HL-60 (cell line): ENCODE measurements around the gene CMBL.

Experiments
- DNase-seq, 2 experiments: peaks; one replicate each; pipeline ENCODE4 v3.0.0-alpha.2; 2010 to 2020; ENCODE audit warnings: low read depth in 1 of 2, low spot score in 1 of 2
- H3K27ac ChIP-seq: fragments of 250-450 bp; sonication (Bioruptor Pico); replicated peaks from 2 replicates; pipeline ENCODE4 v1.5.1; 2020; ENCODE audit warnings: mild to moderate bottlenecking, moderate library complexity
- H3K27me3 ChIP-seq: fragments of 250-450 bp; sonication (Bioruptor Pico); 2 replicates; pipeline ENCODE4 v1.5.1; 2021; ENCODE audit warnings: mild to moderate bottlenecking, moderate library complexity; ENCODE audit not compliant: insufficient read depth, poor library complexity, severe bottlenecking
- H3K4me3 ChIP-seq: replicated peaks from 2 replicates; pipeline ENCODE4 v1.5.1; 2011; ENCODE audit warnings: mild to moderate bottlenecking, control low read depth, low read length; ENCODE audit not compliant: insufficient read depth
- CTCF ChIP-seq: IDR thresholded peaks from one replicate; pipeline ENCODE4 v1.5.1; 2011; ENCODE audit warnings: low read length, control low read depth, inconsistent platforms; ENCODE audit not compliant: insufficient read depth
- GABPA ChIP-seq: IDR thresholded peaks from 2 replicates; pipeline ENCODE4 v1.6.1; 2012; ENCODE audit warnings: low read depth
- POLR2AphosphoS5 ChIP-seq: IDR thresholded peaks from 2 replicates; pipeline ENCODE4 v1.6.1; 2012; ENCODE audit warnings: low read depth
- SPI1 ChIP-seq: IDR thresholded peaks from 2 replicates; pipeline ENCODE4 v1.6.1; 2012; ENCODE audit warnings: low read depth, mild to moderate bottlenecking, borderline replicate concordance
- TF ChIP-seq, protein P1 (sequence below): IDR thresholded peaks from 2 replicates; pipeline ENCODE4 v1.6.1; 2012; ENCODE audit warnings: low read depth; ENCODE audit not compliant: insufficient replicate concordance

The CMBL gene

DNA sequence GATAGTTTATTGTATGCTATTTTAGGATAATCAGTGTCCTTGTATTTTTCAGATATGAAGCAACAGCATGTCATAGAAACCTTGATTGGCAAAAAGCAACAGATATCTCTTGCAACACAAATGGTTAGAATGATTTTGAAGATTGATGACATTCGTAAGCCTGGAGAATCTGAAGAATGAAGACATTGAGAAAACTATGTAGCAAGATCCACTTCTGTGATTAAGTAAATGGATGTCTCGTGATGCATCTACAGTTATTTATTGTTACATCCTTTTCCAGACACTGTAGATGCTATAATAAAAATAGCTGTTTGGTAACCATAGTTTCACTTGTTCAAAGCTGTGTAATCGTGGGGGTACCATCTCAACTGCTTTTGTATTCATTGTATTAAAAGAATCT, 43.1 kb downstream of the CMBL start:
- no peak overlapping the region for H3K27ac ChIP-seq
- H3K4me3 ChIP-seq, result no peak overlapping the region
- DNase-seq, result peak in 1 of 2 experiments; percentile 36
- TF ChIP-seq SPI1 (no peak), GABPA (no peak), POLR2AphosphoS5 (no peak), CTCF (no peak)
- TF ChIP-seq, protein P1, sequence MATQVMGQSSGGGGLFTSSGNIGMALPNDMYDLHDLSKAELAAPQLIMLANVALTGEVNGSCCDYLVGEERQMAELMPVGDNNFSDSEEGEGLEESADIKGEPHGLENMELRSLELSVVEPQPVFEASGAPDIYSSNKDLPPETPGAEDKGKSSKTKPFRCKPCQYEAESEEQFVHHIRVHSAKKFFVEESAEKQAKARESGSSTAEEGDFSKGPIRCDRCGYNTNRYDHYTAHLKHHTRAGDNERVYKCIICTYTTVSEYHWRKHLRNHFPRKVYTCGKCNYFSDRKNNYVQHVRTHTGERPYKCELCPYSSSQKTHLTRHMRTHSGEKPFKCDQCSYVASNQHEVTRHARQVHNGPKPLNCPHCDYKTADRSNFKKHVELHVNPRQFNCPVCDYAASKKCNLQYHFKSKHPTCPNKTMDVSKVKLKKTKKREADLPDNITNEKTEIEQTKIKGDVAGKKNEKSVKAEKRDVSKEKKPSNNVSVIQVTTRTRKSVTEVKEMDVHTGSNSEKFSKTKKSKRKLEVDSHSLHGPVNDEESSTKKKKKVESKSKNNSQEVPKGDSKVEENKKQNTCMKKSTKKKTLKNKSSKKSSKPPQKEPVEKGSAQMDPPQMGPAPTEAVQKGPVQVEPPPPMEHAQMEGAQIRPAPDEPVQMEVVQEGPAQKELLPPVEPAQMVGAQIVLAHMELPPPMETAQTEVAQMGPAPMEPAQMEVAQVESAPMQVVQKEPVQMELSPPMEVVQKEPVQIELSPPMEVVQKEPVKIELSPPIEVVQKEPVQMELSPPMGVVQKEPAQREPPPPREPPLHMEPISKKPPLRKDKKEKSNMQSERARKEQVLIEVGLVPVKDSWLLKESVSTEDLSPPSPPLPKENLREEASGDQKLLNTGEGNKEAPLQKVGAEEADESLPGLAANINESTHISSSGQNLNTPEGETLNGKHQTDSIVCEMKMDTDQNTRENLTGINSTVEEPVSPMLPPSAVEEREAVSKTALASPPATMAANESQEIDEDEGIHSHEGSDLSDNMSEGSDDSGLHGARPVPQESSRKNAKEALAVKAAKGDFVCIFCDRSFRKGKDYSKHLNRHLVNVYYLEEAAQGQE, result no peak
- no peaks in the 10 kb centered on the region for H3K27me3 ChIP-seq

GRCh38 chr5:10262995-10263394, 44.7 kb downstream of the CMBL start:
- DNase-seq, result no peak
- H3K27me3 ChIP-seq, result no peaks in the 10 kb centered on the region
- TF ChIP-seq, protein P1, result no peak
- peak; percentile 38; the same call in 1 of the 2 replicates for TF ChIP-seq POLR2AphosphoS5
- H3K4me3 ChIP-seq, result no peak overlapping the region
- no peak overlapping the region for H3K27ac ChIP-seq

- TF ChIP-seq SPI1 (no peak), GABPA (no peak), CTCF (no peak), POLR2AphosphoS5 (no peak)
- TF ChIP-seq, protein P1, result no peak
- no peak for DNase-seq
- no peak overlapping the region for H3K27ac ChIP-seq
- no peaks in the 10 kb centered on the region for H3K27me3 ChIP-seq
- no peak overlapping the region for H3K4me3 ChIP-seq
These were observed 45.5 kb downstream of the CMBL start for GRCh38 chr5:10262121-10262774.
